Type B pancreatic cell (in vitro differentiated cells): ENCODE results near the gene USP9Y. TPM values are rescaled to one million over a fixed set of nuclear protein-coding genes. Genes with fewer than 3 reads are reported as not detected.

Source experiments
- DNase-seq: peaks from one replicate; pipeline ENCODE4 v3.0.0; 2021; ENCODE audit warnings: mixed read lengths; ENCODE audit not compliant: unreplicated experiment; ENCODE audit errors: extremely low spot score
- H3K27ac Mint-ChIP-seq: 2 replicates; pipeline ENCODE4 v1.8.0; 2021; ENCODE audit warnings: mild to moderate bottlenecking, mixed read lengths
- H3K27me3 Mint-ChIP-seq: 2 replicates; pipeline ENCODE4 v1.8.0; 2021; ENCODE audit warnings: mixed read lengths
- H3K36me3 Mint-ChIP-seq: 2 replicates; pipeline ENCODE4 v1.8.0; 2021; ENCODE audit warnings: mixed read lengths
- H3K4me1 Mint-ChIP-seq: one replicate; pipeline ENCODE4 v1.8.0; 2021; ENCODE audit warnings: mixed read lengths; ENCODE audit not compliant: unreplicated experiment
- H3K4me3 Mint-ChIP-seq: 2 replicates; pipeline ENCODE4 v1.8.0; 2021; ENCODE audit warnings: mild to moderate bottlenecking, mixed read lengths
- H3K9me3 Mint-ChIP-seq: 2 replicates; pipeline ENCODE4 v1.8.0; 2021; ENCODE audit warnings: mixed read lengths
- total RNA-seq: library from RNA; stranded (reverse); gene quantifications from 2 replicates; pipeline ENCODE4 v1.2.1, GENCODE V29; 2021; ENCODE audit warnings: low replicate concordance
- TF ChIP-seq, protein P1 (sequence below): fragments of 200-600 bp; sonication (generic); conservative IDR thresholded peaks from 2 replicates; pipeline ENCODE4 v1.5.0; 2021; ENCODE audit warnings: antibody characterized with exemption, mild to moderate bottlenecking

The USP9Y gene
- total RNA-seq, 1 donor from 2014 or later: not detected

DNA sequence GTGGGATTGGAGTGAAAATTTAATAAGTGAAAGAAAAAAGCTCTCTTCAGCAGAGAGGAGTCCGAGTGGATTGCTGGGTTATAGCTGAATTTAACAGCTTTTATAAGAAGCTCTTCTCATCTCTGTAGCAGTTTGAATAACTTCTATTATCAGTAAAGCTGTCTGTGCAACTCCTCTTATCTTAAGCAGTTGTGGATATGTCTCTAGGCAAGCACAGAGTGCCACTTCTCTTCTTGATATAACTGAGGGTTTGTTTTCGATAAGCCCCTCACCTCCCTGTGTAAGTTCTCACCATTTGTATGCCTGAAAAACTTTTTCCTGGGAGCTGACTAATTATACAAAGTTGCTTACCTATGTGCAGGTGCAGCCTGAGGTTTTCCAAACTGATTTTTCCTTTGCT, 43.1 kb downstream of the USP9Y start:
- no peak for DNase-seq
- Mint-ChIP-seq H3K36me3 (no peaks in the 10 kb centered on the region), H3K9me3 (no peaks in the 10 kb centered on the region), H3K27ac (no peak overlapping the region), H3K4me1 (no peaks in the 10 kb centered on the region), H3K27me3 (no peaks in the 10 kb centered on the region), H3K4me3 (no peak overlapping the region)
- TF ChIP-seq, protein P1, sequence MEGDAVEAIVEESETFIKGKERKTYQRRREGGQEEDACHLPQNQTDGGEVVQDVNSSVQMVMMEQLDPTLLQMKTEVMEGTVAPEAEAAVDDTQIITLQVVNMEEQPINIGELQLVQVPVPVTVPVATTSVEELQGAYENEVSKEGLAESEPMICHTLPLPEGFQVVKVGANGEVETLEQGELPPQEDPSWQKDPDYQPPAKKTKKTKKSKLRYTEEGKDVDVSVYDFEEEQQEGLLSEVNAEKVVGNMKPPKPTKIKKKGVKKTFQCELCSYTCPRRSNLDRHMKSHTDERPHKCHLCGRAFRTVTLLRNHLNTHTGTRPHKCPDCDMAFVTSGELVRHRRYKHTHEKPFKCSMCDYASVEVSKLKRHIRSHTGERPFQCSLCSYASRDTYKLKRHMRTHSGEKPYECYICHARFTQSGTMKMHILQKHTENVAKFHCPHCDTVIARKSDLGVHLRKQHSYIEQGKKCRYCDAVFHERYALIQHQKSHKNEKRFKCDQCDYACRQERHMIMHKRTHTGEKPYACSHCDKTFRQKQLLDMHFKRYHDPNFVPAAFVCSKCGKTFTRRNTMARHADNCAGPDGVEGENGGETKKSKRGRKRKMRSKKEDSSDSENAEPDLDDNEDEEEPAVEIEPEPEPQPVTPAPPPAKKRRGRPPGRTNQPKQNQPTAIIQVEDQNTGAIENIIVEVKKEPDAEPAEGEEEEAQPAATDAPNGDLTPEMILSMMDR: no peak

DNA sequence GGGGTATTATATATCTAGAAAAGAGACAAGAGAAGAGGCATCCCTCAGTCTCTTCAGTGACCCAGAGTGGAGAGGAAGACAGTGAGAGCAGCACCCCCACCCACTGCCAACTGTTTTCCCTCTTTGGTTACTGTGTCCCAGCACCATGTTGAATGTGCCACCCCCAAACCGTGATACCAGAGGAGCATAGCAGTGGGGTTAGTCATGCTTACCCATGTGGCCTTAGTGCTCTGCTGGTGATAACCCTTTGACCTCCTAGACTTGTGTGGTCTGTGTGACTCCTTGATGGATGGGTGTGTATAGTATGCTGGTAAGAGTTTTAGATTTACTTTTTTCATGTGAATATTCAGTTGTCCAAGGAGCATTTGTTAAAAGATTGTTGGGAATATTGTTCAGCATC, 48.3 kb downstream of the USP9Y start:
- no peak for DNase-seq
- no peaks in the 10 kb centered on the region for H3K9me3 Mint-ChIP-seq
- H3K4me1 Mint-ChIP-seq: no peaks in the 10 kb centered on the region
- TF ChIP-seq, protein P1: no peak
- H3K27me3 Mint-ChIP-seq: no peaks in the 10 kb centered on the region
- H3K4me3 Mint-ChIP-seq: no peak overlapping the region
- H3K36me3 Mint-ChIP-seq: no peaks in the 10 kb centered on the region
- no peak overlapping the region for H3K27ac Mint-ChIP-seq

DNA sequence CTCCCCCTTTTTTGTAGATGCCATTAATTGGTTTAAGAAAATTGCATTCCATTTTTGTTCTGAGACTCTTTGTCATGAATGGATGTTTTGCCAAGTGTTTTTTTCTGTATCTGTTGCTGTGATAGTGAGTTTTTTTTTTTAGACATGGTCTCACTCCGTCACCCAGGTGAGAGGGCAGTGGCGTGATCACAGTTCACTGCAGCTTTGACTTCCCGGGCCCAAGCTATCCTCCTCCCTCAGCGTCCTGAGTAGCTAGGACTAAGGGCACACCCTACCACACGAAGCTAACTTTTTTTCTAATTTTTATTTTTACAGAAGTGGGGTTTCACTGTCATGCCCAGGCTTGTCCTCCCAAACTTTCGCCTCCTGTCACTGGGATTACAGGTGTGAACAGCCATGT, 51.8 kb downstream of the USP9Y start:
- no peak for DNase-seq
- no peaks in the 10 kb centered on the region for H3K4me1 Mint-ChIP-seq
- no peak overlapping the region for H3K27ac Mint-ChIP-seq
- TF ChIP-seq, protein P1: no peak
- no peaks in the 10 kb centered on the region for H3K36me3 Mint-ChIP-seq
- H3K27me3 Mint-ChIP-seq: no peaks in the 10 kb centered on the region
- no peaks in the 10 kb centered on the region for H3K9me3 Mint-ChIP-seq
- H3K4me3 Mint-ChIP-seq: no peak overlapping the region

DNA sequence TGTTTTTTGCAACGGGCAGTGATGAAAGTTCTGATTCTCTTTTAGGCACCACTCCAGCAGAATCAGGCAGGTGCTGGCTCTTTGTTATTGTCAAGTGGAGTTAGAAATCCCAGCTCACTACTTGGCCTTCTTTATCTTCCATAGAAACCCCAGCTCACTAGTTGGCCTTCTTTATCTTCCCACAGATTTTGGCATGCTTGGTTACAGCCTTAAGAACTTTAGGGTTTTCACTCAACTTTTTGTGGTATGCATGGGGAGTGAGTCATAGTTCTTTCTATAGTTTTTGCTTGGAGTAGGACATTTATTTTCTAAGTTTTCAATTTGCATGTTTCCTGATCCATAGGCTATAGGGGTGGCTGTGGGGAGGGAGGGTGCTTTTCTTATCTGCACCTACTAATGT, 55.0 kb downstream of the USP9Y start:
- H3K4me3 Mint-ChIP-seq: no peak overlapping the region
- TF ChIP-seq, protein P1: no peak
- H3K4me1 Mint-ChIP-seq: no peaks in the 10 kb centered on the region
- DNase-seq: no peak
- H3K27me3 Mint-ChIP-seq: no peaks in the 10 kb centered on the region
- H3K9me3 Mint-ChIP-seq: no peaks in the 10 kb centered on the region
- no peaks in the 10 kb centered on the region for H3K36me3 Mint-ChIP-seq
- H3K27ac Mint-ChIP-seq: no peak overlapping the region

DNA sequence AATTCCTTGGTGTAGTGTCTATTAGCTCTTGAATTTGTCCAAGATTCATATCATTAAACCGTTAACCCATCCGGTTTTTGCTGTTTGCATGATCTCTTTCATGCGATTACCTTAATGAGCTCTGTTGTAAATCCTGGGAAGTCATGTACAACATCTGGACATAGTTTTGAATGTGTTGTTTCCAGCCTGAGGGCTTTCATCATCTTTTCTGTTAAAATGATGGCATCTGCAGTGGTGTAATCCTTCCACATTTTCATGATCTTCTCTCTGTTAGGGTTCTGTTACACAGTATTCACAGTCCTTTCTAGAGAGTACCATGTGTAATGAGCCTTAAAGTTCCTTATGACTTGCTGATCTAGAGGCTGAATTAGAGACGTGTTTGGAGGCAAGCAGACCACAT, 64.9 kb downstream of the USP9Y start:
- H3K27ac Mint-ChIP-seq: no peak overlapping the region
- H3K36me3 Mint-ChIP-seq: no peaks in the 10 kb centered on the region
- H3K4me1 Mint-ChIP-seq: no peaks in the 10 kb centered on the region

More for the DNA sequence above, 64.9 kb downstream of the USP9Y start:
- Mint-ChIP-seq H3K4me3 (no peak overlapping the region), H3K9me3 (no peaks in the 10 kb centered on the region), H3K27me3 (no peaks in the 10 kb centered on the region)
- no peak for DNase-seq
- TF ChIP-seq, protein P1: no peak
